Ectodermal cell (in vitro differentiated cells): Measurements from ENCODE around the gene CLDN12.

Experiments
- H3K27ac ChIP-seq: 2 replicates; pipeline ENCODE4 v1.7.0; 2013; ENCODE audit warnings: mild to moderate bottlenecking, low read depth, low read length; ENCODE audit not compliant: insufficient read depth, poor library complexity, severe bottlenecking
- H3K27me3 ChIP-seq: 2 replicates; pipeline ENCODE4 v1.7.0; 2013; ENCODE audit warnings: mild to moderate bottlenecking, low read length; ENCODE audit not compliant: insufficient read depth, control insufficient read depth, poor library complexity, severe bottlenecking
- H3K36me3 ChIP-seq: one replicate; pipeline ENCODE4 v1.7.0; 2013; ENCODE audit warnings: low read length; ENCODE audit not compliant: control insufficient read depth, insufficient read depth
- H3K4me1 ChIP-seq: one replicate; pipeline ENCODE4 v1.7.0; 2013; ENCODE audit warnings: low read length; ENCODE audit not compliant: control insufficient read depth, insufficient read depth
- H3K4me3 ChIP-seq: 2 replicates; pipeline ENCODE4 v1.7.0; 2013; ENCODE audit warnings: low read depth, low read length, control low read depth; ENCODE audit not compliant: insufficient read depth
- H3K9me3 ChIP-seq: 2 replicates; pipeline ENCODE4 v1.7.0; 2013; ENCODE audit warnings: mild to moderate bottlenecking, low read length, moderate library complexity; ENCODE audit not compliant: control insufficient read depth
- WGBS, 2 experiments: methylation state at CpG; one replicate each; pipeline ENCODE4 v1.1.7; 2013; ENCODE audit warnings: missing lambda C conversion rate in 2 of 2; 5-methylcytosine and 5-hydroxymethylcytosine counted together

Gene CLDN12

GRCh38 chr7:90430614-90431460, 27.6 kb downstream of the CLDN12 start:
- H3K27me3 ChIP-seq: no peaks in the 10 kb centered on the region
- H3K4me1 ChIP-seq: no peaks in the 10 kb centered on the region
- no peak overlapping the region for H3K27ac ChIP-seq
- H3K4me3 ChIP-seq: no peak overlapping the region
- H3K9me3 ChIP-seq: no peaks in the 10 kb centered on the region
- 86 to 94% methylated on average over 6 of the region's 6 CpGs for WGBS, 2 experiments
- no peaks in the 10 kb centered on the region for H3K36me3 ChIP-seq

- H3K27ac ChIP-seq: no peak overlapping the region
- H3K27me3 ChIP-seq: no peaks in the 10 kb centered on the region
- H3K36me3 ChIP-seq: no peaks in the 10 kb centered on the region
- H3K4me1 ChIP-seq: no peaks in the 10 kb centered on the region
- no peak overlapping the region for H3K4me3 ChIP-seq
- H3K9me3 ChIP-seq: no peaks in the 10 kb centered on the region
- 83 to 84% methylated on average over 10 of the region's 10 CpGs for WGBS, 2 experiments
Measured at GRCh38 chr7:90432752-90433151, 29.5 kb downstream of the CLDN12 start.

- Histone ChIP-seq H3K36me3 (no peaks in the 10 kb centered on the region), H3K4me1 (no peaks in the 10 kb centered on the region), H3K9me3 (no peaks in the 10 kb centered on the region), H3K27me3 (no peaks in the 10 kb centered on the region), H3K27ac (no peak overlapping the region), H3K4me3 (no peak overlapping the region)
- 93% methylated on average over 3 of the region's 3 CpGs for WGBS, 2 experiments
Measured at GRCh38 chr7:90433221-90433620, 30.0 kb downstream of the CLDN12 start.

- no peaks in the 10 kb centered on the region for H3K4me1 ChIP-seq
- no peaks in the 10 kb centered on the region for H3K9me3 ChIP-seq
- 88 to 92% methylated on average over 2 of the region's 2 CpGs for WGBS, 2 experiments
- H3K4me3 ChIP-seq: no peak overlapping the region
- H3K36me3 ChIP-seq: no peaks in the 10 kb centered on the region
- no peaks in the 10 kb centered on the region for H3K27me3 ChIP-seq
- H3K27ac ChIP-seq: no peak overlapping the region
Measured at GRCh38 chr7:90445633-90446032, 42.4 kb downstream of the CLDN12 start.

GRCh38 chr7:90446137-90446899, 43.1 kb downstream of the CLDN12 start:
- 61 to 63% methylated on average over 4 of the region's 4 CpGs for WGBS, 2 experiments
- Histone ChIP-seq H3K27me3 (no peaks in the 10 kb centered on the region), H3K36me3 (no peaks in the 10 kb centered on the region), H3K4me1 (no peaks in the 10 kb centered on the region), H3K27ac (no peak overlapping the region), H3K4me3 (no peak overlapping the region), H3K9me3 (no peaks in the 10 kb centered on the region)

GRCh38 chr7:90453259-90453891, 50.1 kb downstream of the CLDN12 start:
- Histone ChIP-seq H3K27ac (no peak overlapping the region), H3K9me3 (no peaks in the 10 kb centered on the region), H3K4me1 (no peaks in the 10 kb centered on the region), H3K27me3 (no peaks in the 10 kb centered on the region), H3K36me3 (no peaks in the 10 kb centered on the region), H3K4me3 (no peak overlapping the region)

- WGBS, 2 experiments: no CpG with 5 or more reads among the region's 1 CpG
- Histone ChIP-seq H3K4me1 (no peaks in the 10 kb centered on the region), H3K27ac (no peak overlapping the region), H3K27me3 (no peaks in the 10 kb centered on the region), H3K9me3 (no peaks in the 10 kb centered on the region), H3K4me3 (no peak overlapping the region), H3K36me3 (no peaks in the 10 kb centered on the region)
Measured at GRCh38 chr7:90453931-90454330, 50.7 kb downstream of the CLDN12 start.

GRCh38 chr7:90455163-90456030, 52.1 kb downstream of the CLDN12 start:
- WGBS, 2 experiments: 28 to 44% methylated on average over 5 of the region's 6 CpGs
- Histone ChIP-seq H3K36me3 (no peaks in the 10 kb centered on the region), H3K4me1 (no peaks in the 10 kb centered on the region), H3K27me3 (no peaks in the 10 kb centered on the region), H3K9me3 (no peaks in the 10 kb centered on the region), H3K4me3 (no peak overlapping the region), H3K27ac (no peak overlapping the region)

- Histone ChIP-seq H3K9me3 (no peaks in the 10 kb centered on the region), H3K4me3 (no peak overlapping the region), H3K27ac (no peak overlapping the region), H3K4me1 (no peaks in the 10 kb centered on the region), H3K36me3 (no peaks in the 10 kb centered on the region), H3K27me3 (no peaks in the 10 kb centered on the region)
- 74 to 100% methylated on average over 1 to 2 of the region's 2 CpGs for WGBS, 2 experiments
Measured at GRCh38 chr7:90458104-90458503, 54.8 kb downstream of the CLDN12 start.
